Measurements from ENCODE around the gene OTOA. TPM values are rescaled to one million over a fixed set of nuclear protein-coding genes. Genes with fewer than 3 reads are reported as not detected.

Gene OTOA
- polyA plus RNA-seq, 1 experiment: not detected

DNA sequence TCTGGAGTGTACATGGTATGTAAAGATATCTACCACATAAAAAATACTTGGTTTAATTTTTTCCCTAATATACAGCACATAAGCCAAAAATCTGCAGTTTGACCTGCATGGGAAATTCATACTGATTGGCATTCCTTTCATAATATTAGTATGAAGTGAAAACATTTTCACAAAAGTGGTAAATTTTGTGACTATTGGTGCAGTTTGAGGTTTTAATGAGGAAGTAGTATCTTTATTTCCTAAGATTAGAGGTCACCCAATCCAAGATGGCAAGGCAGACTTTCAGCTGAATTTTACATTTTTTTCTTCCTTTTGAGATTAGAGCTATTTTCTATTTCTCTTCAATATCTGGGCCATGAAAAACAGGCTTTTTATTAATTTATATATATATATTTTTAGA is 43.2 kb upstream of the OTOA start:
- ChIA-PET CTCF (interaction anchor here (0.5 to 4.4 kb wide), 3 partner anchors 22 to 347 kb away, joined by 3 to 28 read pairs (median 3); no protein-coding TSS in a partner anchor), POLR2A (interaction anchor here (1.0 kb wide), 1 partner anchor 100 kb away, joined by 3 read pairs; no protein-coding TSS in a partner anchor)
- Histone ChIP-seq H3K27me3 (ENCODE audit: control insufficient read depth, insufficient read depth, low read length) (no peaks in the 10 kb centered on the region), H3K9me3 (ENCODE audit: control insufficient read depth, insufficient read depth, low read length) (no peaks in the 10 kb centered on the region), H3K27ac (ENCODE audit: low read depth, low read length) (no peak overlapping the region), H3K4me3 (ENCODE audit: low read depth, low read length) (no peak overlapping the region)
- TF ChIP-seq, protein P1, sequence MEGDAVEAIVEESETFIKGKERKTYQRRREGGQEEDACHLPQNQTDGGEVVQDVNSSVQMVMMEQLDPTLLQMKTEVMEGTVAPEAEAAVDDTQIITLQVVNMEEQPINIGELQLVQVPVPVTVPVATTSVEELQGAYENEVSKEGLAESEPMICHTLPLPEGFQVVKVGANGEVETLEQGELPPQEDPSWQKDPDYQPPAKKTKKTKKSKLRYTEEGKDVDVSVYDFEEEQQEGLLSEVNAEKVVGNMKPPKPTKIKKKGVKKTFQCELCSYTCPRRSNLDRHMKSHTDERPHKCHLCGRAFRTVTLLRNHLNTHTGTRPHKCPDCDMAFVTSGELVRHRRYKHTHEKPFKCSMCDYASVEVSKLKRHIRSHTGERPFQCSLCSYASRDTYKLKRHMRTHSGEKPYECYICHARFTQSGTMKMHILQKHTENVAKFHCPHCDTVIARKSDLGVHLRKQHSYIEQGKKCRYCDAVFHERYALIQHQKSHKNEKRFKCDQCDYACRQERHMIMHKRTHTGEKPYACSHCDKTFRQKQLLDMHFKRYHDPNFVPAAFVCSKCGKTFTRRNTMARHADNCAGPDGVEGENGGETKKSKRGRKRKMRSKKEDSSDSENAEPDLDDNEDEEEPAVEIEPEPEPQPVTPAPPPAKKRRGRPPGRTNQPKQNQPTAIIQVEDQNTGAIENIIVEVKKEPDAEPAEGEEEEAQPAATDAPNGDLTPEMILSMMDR (IDR thresholded peaks at IDR 0.05; ENCODE audit: low read depth, low read length): no peak
- no peak for DNase-seq (ENCODE audit: low read depth, low spot score)

DNA sequence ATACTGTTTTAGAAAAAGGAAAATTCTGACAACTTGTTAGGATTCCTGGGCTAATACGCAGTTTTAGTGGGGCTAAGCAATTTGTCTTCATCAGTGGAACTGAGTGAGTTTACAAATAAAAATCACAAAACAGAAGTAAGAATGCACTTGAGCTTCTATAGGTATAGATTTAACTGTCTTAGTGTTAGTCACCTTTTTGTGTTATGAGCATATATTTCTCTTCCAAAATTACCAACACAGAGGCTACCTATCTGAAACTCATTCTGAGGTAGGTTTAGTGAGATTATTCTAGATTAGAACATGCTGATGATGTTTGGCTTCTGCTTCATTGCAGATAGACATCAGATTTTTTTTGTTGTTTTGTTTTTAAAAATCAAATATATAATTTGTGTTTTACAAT is 41.2 kb upstream of the OTOA start:
- H3K9me3 ChIP-seq (ENCODE audit: control insufficient read depth, insufficient read depth, low read length): no peaks in the 10 kb centered on the region
- H3K27ac ChIP-seq (ENCODE audit: low read depth, low read length): no peak overlapping the region
- DNase-seq (ENCODE audit: low read depth, low spot score): no peak
- TF ChIP-seq, protein P1 (IDR thresholded peaks at IDR 0.05; ENCODE audit: low read depth, low read length): no peak
- no peaks in the 10 kb centered on the region for H3K27me3 ChIP-seq (ENCODE audit: control insufficient read depth, insufficient read depth, low read length)
- ChIA-PET CTCF (interaction anchor here (0.6 to 4.4 kb wide), 2 partner anchors 35 to 64 kb away, joined by 7 to 28 read pairs; no protein-coding TSS in a partner anchor), POLR2A (interaction anchor here (0.6 kb wide), 1 partner anchor 30 kb away, joined by 10 read pairs; no protein-coding TSS in a partner anchor)
- H3K4me3 ChIP-seq (ENCODE audit: low read depth, low read length): no peak overlapping the region

GRCh38 chr16:21625026-21625425 is 38.7 kb upstream of the OTOA start:
- TF ChIP-seq, protein P1 (IDR thresholded peaks at IDR 0.05; ENCODE audit: low read depth, low read length): no peak
- CTCF ChIA-PET: interaction anchor here (2.5 kb wide), 1 partner anchor 32 kb away, joined by 11 read pairs; no protein-coding TSS in a partner anchor
- Histone ChIP-seq H3K9me3 (ENCODE audit: control insufficient read depth, insufficient read depth, low read length) (peaks cover 2% of the 10 kb centered on the region), H3K27ac (ENCODE audit: low read depth, low read length) (no peak overlapping the region), H3K4me3 (ENCODE audit: low read depth, low read length) (no peak overlapping the region), H3K27me3 (ENCODE audit: control insufficient read depth, insufficient read depth, low read length) (no peaks in the 10 kb centered on the region)
- DNase-seq (ENCODE audit: low read depth, low spot score): no peak
- POLR2A ChIA-PET: no interaction called here

DNA sequence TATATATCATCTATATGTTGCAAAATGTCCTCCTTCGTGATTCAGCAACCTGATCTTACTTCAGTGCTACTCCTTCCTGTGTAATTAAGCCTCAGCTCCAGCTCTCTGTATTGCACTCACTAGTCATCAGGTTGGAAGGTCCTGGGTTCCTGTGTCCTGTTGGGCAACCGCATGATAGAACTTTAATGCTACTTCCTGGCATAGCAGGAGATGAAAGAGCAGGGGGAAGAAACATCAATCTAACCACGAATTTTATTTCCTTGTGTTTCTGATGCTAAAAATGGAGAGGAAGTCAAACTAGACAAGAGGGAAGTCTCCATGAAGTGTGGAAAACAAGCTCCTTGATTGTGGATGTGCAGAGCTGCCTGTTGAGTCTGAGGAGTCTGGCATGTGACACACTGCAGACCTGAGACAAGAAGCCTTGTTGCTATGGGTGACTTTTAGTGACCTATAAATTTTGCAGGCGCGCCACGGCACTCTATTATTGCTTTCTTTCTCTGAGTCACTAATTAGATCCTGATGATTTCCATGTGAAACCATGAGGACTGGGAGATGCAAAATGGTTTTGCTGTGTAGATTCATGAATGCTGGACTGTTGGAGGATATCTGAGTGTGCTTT is 37.0 kb upstream of the OTOA start:
- Histone ChIP-seq H3K27ac (ENCODE audit: low read depth, low read length) (peak overlapping the region; percentile 85), H3K9me3 (ENCODE audit: control insufficient read depth, insufficient read depth, low read length) (peaks cover 6% of the 10 kb centered on the region), H3K27me3 (ENCODE audit: control insufficient read depth, insufficient read depth, low read length) (no peaks in the 10 kb centered on the region), H3K4me3 (ENCODE audit: low read depth, low read length) (no peak overlapping the region; the same call in 1 of the 2 replicates)
- ChIA-PET CTCF (interaction anchor here (2.5 kb wide), 1 partner anchor 30 kb away, joined by 11 read pairs; no protein-coding TSS in a partner anchor), POLR2A (no interaction called here)
- peak; percentile 42 for DNase-seq (ENCODE audit: low read depth, low spot score)
- TF ChIP-seq, protein P1 (IDR thresholded peaks at IDR 0.05; ENCODE audit: low read depth, low read length): no peak

DNA sequence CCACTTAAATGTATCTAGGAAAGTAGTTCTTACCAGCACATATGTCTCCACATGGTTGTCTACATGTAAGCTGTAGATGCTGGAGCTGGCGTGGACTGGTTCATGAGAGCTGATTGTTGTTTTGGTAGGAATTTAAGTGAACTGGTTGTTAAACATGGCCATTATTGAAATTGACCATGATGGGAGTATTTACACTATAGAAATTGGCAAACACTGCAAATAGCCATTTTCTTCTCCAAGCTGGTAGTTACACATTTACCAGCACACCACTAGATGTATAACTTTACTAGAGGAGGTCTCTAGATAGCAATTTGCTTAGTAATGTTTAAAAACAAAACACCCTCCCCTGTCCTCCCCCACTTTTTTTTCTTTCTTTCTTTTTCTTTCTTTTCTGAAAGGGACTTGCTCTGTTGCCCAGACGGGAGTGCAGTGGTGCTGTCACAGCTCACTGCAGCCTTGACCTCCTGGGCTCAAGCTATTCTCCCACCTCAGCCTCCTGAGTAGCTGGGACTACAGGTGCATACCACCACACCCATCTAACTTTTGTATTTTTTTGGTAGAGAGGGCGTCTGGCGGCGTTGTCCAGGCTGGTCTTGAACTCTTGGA is 35.5 kb upstream of the OTOA start:
- H3K4me3 ChIP-seq (ENCODE audit: low read depth, low read length): no peak overlapping the region
- H3K27me3 ChIP-seq (ENCODE audit: control insufficient read depth, insufficient read depth, low read length): no peaks in the 10 kb centered on the region
- TF ChIP-seq, protein P1 (IDR thresholded peaks at IDR 0.05; ENCODE audit: low read depth, low read length): no peak
- ChIA-PET POLR2A (no interaction called here), CTCF (interaction anchor here (0.8 to 1.1 kb wide), 2 partner anchors 13 to 81 kb away, joined by 3 to 5 read pairs; no protein-coding TSS in a partner anchor)
- H3K27ac ChIP-seq (ENCODE audit: low read depth, low read length): no peak overlapping the region
- no peak for DNase-seq (ENCODE audit: low read depth, low spot score)
- H3K9me3 ChIP-seq (ENCODE audit: control insufficient read depth, insufficient read depth, low read length): peaks cover 6% of the 10 kb centered on the region
